Measurements from ENCODE around the gene RBM43.

- TF ChIP-seq ZNF8 (CRISPR knock-in tag; IDR thresholded peaks at IDR 0.05) (no peak), PATZ1 (CRISPR knock-in tag; IDR thresholded peaks at IDR 0.05; ENCODE audit: borderline replicate concordance) (no peak), PPARA (CRISPR knock-in tag; IDR thresholded peaks at IDR 0.05; ENCODE audit: borderline replicate concordance) (no peak), ZC3H10 (CRISPR knock-in tag; IDR thresholded peaks at IDR 0.05) (no peak), CSRNP3 (CRISPR knock-in tag; IDR thresholded peaks at IDR 0.05) (no peak), RARB (CRISPR knock-in tag; IDR thresholded peaks at IDR 0.05) (no peak), BACH2 (CRISPR knock-in tag; IDR thresholded peaks at IDR 0.05; ENCODE audit: borderline replicate concordance) (no peak)
Measured at GRCh38 chr2:151282401-151282800, 20.7 kb upstream of the RBM43 start.

All from SK-N-SH treated with all-trans-retinoic acid at 6 μM for 48 hours (cell line).